ENCODE data around the gene NME5. TPM values are rescaled to one million over a fixed set of nuclear protein-coding genes. Genes with fewer than 3 reads are reported as not detected.

Gene NME5
- total and polyA plus RNA-seq, 2 of the 13 experiments (the other 11 are each of a cell fraction or from before 2014, with no cell fraction given) = 0.18 TPM; not detected in 1

- Histone ChIP-seq H3K4me2 (ENCODE audit: low read depth, low read length) (no peak overlapping the region), H2AFZ (ENCODE audit: low read length) (no peak overlapping the region), H3K9me3 (ENCODE audit: low read length) (no peaks in the 10 kb centered on the region), H4K20me1 (ENCODE audit: insufficient read depth, low read length) (no peaks in the 10 kb centered on the region), H3K4me1 (ENCODE audit: insufficient read depth, low read length) (peaks cover 15% of the 10 kb centered on the region), H3K27me3 (ENCODE audit: control insufficient read depth in 1 of 2, insufficient read depth in 2 of 2, low read length in 2 of 2) (no peaks in the 10 kb centered on the region; a peak in 1 of 5 replicates), H3K4me3 (replicated peaks in 1 of 3; ENCODE audit: insufficient read depth in 1 of 3, low read depth in 2 of 3, low read length in 3 of 3) (no peak overlapping the region), H3K27ac (ENCODE audit: extremely low read length, insufficient read depth, low read length) (no peak overlapping the region), H3K79me2 (ENCODE audit: insufficient read depth, low read length) (no peaks in the 10 kb centered on the region), H3K36me3 (replicated peaks in 1 of 2; ENCODE audit: control insufficient read depth in 1 of 2, insufficient read depth in 2 of 2, low read length in 2 of 2) (no peaks in the 10 kb centered on the region), H3K9ac (ENCODE audit: insufficient read depth, low read depth, low read length) (no peak overlapping the region)
- FAIRE-seq = no peak
- BruUV-seq (replicated peaks) = no TSS peak
- no peak for DNase-seq (ENCODE audit: low spot score)
- CTCF ChIA-PET (ENCODE audit: low intra/inter-chr PET ratio, low total read pairs) = interaction anchor here (1.4 to 5.2 kb wide), 2 partner anchors 55 to 58 kb away, joined by 9 to 69 read pairs; no protein-coding TSS in a partner anchor
- POLR2A ChIA-PET = no interaction called here
- in situ Hi-C loops (cut with HindIII; ENCODE audit: extremely low pct_ligation_motif_present, low pct_unique_long_range_greater_than_20kb) = loop anchor here (5.0 kb wide), 1 partner anchor 49 kb away; no protein-coding TSS in a partner anchor
- 29% methylated on average over 1 of the region's 1 CpG for WGBS (ENCODE audit: low lambda C conversion rate)
- intact Hi-C loops (cut with micrococcal nuclease; ENCODE audit: unreplicated experiment) = no loop called here
- no peak for ATAC-seq
- TF ChIP-seq ZFP82 (CRISPR knock-in tag; IDR thresholded peaks at IDR 0.05; ENCODE audit: borderline replicate concordance) (no peak), KMT2B (CRISPR knock-in tag; IDR thresholded peaks at IDR 0.05) (no peak), ZFP90 (CRISPR knock-in tag; IDR thresholded peaks at IDR 0.05; ENCODE audit: borderline replicate concordance) (no peak), ZNF10 (CRISPR knock-in tag; IDR thresholded peaks at IDR 0.05; ENCODE audit: borderline replicate concordance, low read depth) (no peak), KAT2B (IDR thresholded peaks at IDR 0.05; ENCODE audit: borderline replicate concordance, low read depth, low read length) (no peak), ZNF549 (CRISPR knock-in tag; IDR thresholded peaks at IDR 0.05) (no peak), ZNF512B (CRISPR knock-in tag; IDR thresholded peaks at IDR 0.05; ENCODE audit: borderline replicate concordance) (no peak), SYNCRIP (IDR thresholded peaks at IDR 0.05; ENCODE audit: insufficient read depth, low read depth, low read length) (no peak), MED1 (CRISPR knock-in tag; IDR thresholded peaks at IDR 0.05) (no peak), ZNF414 (CRISPR knock-in tag; IDR thresholded peaks at IDR 0.05) (no peak), ZFP62 (CRISPR knock-in tag; IDR thresholded peaks at IDR 0.05) (no peak), ZSCAN25 (CRISPR knock-in tag; IDR thresholded peaks at IDR 0.05) (no peak), ZNF136 (CRISPR knock-in tag; IDR thresholded peaks at IDR 0.05; ENCODE audit: low read depth) (no peak), SMC3 (IDR thresholded peaks at IDR 0.05; ENCODE audit: low read length) (no peak), ZNF224 (CRISPR knock-in tag; IDR thresholded peaks at IDR 0.05) (no peak), ZNF747 (CRISPR knock-in tag; IDR thresholded peaks at IDR 0.05; ENCODE audit: borderline replicate concordance) (no peak)
- TF ChIP-seq, protein P1, sequence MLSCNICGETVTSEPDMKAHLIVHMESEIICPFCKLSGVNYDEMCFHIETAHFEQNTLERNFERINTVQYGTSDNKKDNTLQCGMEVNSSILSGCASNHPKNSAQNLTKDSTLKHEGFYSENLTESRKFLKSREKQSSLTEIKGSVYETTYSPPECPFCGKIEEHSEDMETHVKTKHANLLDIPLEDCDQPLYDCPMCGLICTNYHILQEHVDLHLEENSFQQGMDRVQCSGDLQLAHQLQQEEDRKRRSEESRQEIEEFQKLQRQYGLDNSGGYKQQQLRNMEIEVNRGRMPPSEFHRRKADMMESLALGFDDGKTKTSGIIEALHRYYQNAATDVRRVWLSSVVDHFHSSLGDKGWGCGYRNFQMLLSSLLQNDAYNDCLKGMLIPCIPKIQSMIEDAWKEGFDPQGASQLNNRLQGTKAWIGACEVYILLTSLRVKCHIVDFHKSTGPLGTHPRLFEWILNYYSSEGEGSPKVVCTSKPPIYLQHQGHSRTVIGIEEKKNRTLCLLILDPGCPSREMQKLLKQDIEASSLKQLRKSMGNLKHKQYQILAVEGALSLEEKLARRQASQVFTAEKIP (CRISPR knock-in tag; IDR thresholded peaks at IDR 0.05; ENCODE audit: borderline replicate concordance) = no peak
- TF ChIP-seq, protein P2, sequence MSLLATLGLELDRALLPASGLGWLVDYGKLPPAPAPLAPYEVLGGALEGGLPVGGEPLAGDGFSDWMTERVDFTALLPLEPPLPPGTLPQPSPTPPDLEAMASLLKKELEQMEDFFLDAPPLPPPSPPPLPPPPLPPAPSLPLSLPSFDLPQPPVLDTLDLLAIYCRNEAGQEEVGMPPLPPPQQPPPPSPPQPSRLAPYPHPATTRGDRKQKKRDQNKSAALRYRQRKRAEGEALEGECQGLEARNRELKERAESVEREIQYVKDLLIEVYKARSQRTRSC (CRISPR knock-in tag; IDR thresholded peaks at IDR 0.05; ENCODE audit: low read depth) = no peak
These were observed 61.1 kb downstream of the NME5 start for GRCh38 chr5:138078006-138078643.
